GM19023 (cell line): ENCODE data around the gene MIOS.
"Not testable (repeated sequence)": the region's sequence is repeated elsewhere in the genome, so short reads cannot be mapped to it uniquely, and the experiment has no call there.

Experiments
- ATAC-seq: cut with Tn5 transposase; IDR thresholded peaks from one replicate; pipeline ENCODE4 v1.9.1; 2021; ENCODE audit warnings: mild to moderate bottlenecking, moderate library complexity; ENCODE audit not compliant: unreplicated experiment

MIOS gene

GRCh38 chr7:7554021-7554432, 12.7 kb upstream of the MIOS start:
- no peak for ATAC-seq

GRCh38 chr7:7554649-7555575, 11.8 kb upstream of the MIOS start:
- no peak for ATAC-seq

- no peak for ATAC-seq
Measured at GRCh38 chr7:7556852-7557251, 9.8 kb upstream of the MIOS start.

- no peak for ATAC-seq
Measured at GRCh38 chr7:7557252-7557651, 9.4 kb upstream of the MIOS start.

- not testable (repeated sequence) for ATAC-seq
Measured at GRCh38 chr7:7561591-7561990, 5.1 kb upstream of the MIOS start.

GRCh38 chr7:7562736-7563135, 3.9 kb upstream of the MIOS start:
- ATAC-seq = no peak

GRCh38 chr7:7563269-7563668, 3.4 kb upstream of the MIOS start:
- ATAC-seq = no peak

- ATAC-seq = no peak
Measured at GRCh38 chr7:7563813-7564212, 2.9 kb upstream of the MIOS start.

GRCh38 chr7:7564323-7564780, 2.3 kb upstream of the MIOS start:
- ATAC-seq = no peak

- no peak for ATAC-seq
Measured at GRCh38 chr7:7565018-7565680, 1.5 kb upstream of the MIOS start.

- peak; percentile 16 for ATAC-seq
Measured at GRCh38 chr7:7565746-7566650, 686 bp upstream of the MIOS start.

- ATAC-seq = no peak
Measured at GRCh38 chr7:7567898-7568531, 1.3 kb downstream of the MIOS start.

GRCh38 chr7:7568553-7568952, 1.9 kb downstream of the MIOS start:
- no peak for ATAC-seq

GRCh38 chr7:7569081-7569527, 2.4 kb downstream of the MIOS start:
- peak; percentile 28 for ATAC-seq

GRCh38 chr7:7569615-7570014, 2.9 kb downstream of the MIOS start:
- no peak for ATAC-seq

- ATAC-seq = no peak
Measured at GRCh38 chr7:7570584-7570983, 3.9 kb downstream of the MIOS start.

- no peak for ATAC-seq
Measured at GRCh38 chr7:7573701-7574100, 7.0 kb downstream of the MIOS start.

GRCh38 chr7:7576344-7576743, 9.7 kb downstream of the MIOS start:
- no peak for ATAC-seq

GRCh38 chr7:7577888-7578287, 11.2 kb downstream of the MIOS start:
- ATAC-seq = no peak

GRCh38 chr7:7579638-7580037, 13.0 kb downstream of the MIOS start:
- ATAC-seq = no peak
